ENCODE measurements around the gene KIRREL2. TPM values are rescaled to one million over a fixed set of nuclear protein-coding genes. Genes with fewer than 3 reads are reported as not detected.
"Not testable (repeated sequence)": the region's sequence is repeated elsewhere in the genome, so short reads cannot be mapped to it uniquely, and the experiment has no call there.

The KIRREL2 gene
- total and polyA plus RNA-seq, 11 donors = 0.77 TPM; not detected in 10

DNA sequence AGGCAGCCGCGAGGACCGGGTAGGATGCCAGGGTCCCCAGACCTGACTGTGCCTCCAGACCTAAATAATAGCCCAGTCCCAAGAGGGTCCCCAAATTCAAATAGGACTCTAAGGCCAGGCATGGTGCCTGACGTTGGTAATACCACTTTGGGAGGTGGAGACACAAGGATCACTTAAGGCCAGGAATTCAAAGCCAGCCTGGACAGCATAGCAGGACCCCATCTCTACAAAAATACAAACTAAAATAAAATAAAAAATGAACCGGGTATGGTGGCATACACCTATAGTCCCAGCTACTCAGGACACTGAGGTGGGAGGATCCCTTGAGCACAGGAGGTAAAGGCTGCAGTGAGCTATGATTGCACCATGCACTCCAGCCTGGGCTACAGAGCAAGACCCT is 6.3 kb downstream of the KIRREL2 start:
- ATAC-seq = no peak
- Histone ChIP-seq H3K9me3 (no peaks in the 10 kb centered on the region), H3K27me3 (peaks cover 19 to 72% (median 46%) of the 10 kb centered on the region in 9 donors), H3K4me3 (no peak overlapping the region), H3K27ac (no peak overlapping the region), H3K4me1 (peaks cover 0 to 7% (median under 1%) of the 10 kb centered on the region in 12 donors), H3K36me3 (no peaks in the 10 kb centered on the region)
- TF ChIP-seq, protein P1, sequence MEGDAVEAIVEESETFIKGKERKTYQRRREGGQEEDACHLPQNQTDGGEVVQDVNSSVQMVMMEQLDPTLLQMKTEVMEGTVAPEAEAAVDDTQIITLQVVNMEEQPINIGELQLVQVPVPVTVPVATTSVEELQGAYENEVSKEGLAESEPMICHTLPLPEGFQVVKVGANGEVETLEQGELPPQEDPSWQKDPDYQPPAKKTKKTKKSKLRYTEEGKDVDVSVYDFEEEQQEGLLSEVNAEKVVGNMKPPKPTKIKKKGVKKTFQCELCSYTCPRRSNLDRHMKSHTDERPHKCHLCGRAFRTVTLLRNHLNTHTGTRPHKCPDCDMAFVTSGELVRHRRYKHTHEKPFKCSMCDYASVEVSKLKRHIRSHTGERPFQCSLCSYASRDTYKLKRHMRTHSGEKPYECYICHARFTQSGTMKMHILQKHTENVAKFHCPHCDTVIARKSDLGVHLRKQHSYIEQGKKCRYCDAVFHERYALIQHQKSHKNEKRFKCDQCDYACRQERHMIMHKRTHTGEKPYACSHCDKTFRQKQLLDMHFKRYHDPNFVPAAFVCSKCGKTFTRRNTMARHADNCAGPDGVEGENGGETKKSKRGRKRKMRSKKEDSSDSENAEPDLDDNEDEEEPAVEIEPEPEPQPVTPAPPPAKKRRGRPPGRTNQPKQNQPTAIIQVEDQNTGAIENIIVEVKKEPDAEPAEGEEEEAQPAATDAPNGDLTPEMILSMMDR (IDR thresholded peaks at IDR 0.05) = no peak
- TF ChIP-seq POLR2A (IDR thresholded peaks at IDR 0.05) = no peak
- DNase-seq = no peak
- WGBS, 4 donors = 87 to 90% (median 89%) methylated on average over 5 of the region's 5 CpGs
- intact Hi-C loops (cut with DNase I) = no loop called here

DNA sequence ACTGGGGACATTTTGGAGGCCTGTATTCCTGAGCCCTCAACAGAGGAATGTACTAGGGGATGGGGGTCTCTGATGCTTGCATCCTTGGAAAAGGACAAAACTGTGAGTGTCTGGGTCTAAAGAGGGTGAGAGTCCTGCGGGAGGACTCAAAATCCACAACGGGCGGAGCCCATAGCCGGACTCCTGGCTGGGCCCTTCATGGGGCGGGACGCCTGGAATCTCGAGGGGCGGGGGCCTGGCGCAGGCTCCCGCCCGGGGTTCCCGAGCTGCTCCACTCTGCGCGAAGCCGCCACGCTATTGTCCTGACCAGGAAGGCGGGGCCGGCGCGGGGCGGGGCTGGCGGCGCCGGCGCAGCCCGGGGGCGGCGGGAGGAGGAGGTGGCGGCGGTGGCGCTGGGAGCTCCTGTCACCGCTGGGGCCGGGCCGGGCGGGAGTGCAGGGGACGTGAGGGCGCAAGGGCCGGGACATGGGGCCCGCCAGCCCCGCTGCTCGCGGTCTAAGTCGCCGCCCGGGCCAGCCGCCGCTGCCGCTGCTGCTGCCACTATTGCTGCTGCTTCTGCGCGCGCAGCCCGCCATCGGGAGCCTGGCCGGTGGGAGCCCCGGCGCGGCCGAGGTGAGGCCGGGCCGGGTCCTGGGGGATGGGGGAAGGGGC is 11.6 kb downstream of the KIRREL2 start, which contains the start of gene APLP1:
APLP1 (plus strand) TSS at position 403 of the 651 bp plus-strand sequence; CDS start at position 466, 63 bp downstream.
- Histone ChIP-seq H3K27ac (peak within 1 kb of the TSS in 1 of 12 donors; percentile 34), H3K4me3 (peak within 1 kb of the TSS; percentile 34 to 67 (median 56)), H3K27me3 (peaks cover 0 to 29% (median 8%) of the 10 kb centered on the region in 9 donors), H3K9me3 (no peaks in the 10 kb centered on the region), H3K36me3 (no peaks in the 10 kb centered on the region), H3K4me1 (peaks cover 0 to 26% (median 18%) of the 10 kb centered on the region in 12 donors)
- peak; percentile 74 to 87 (median 81) for DNase-seq
- 0 to 1% (median 0%) methylated on average over 1 to 60 of the region's 60 CpGs for WGBS, 4 donors
- ATAC-seq = peak; percentile 55 to 94 (median 92)
- TF ChIP-seq, protein P1 (IDR thresholded peaks at IDR 0.05) = no peak
- TF ChIP-seq POLR2A (IDR thresholded peaks at IDR 0.05) = no peak
- intact Hi-C loops (cut with DNase I) = no loop called here

DNA sequence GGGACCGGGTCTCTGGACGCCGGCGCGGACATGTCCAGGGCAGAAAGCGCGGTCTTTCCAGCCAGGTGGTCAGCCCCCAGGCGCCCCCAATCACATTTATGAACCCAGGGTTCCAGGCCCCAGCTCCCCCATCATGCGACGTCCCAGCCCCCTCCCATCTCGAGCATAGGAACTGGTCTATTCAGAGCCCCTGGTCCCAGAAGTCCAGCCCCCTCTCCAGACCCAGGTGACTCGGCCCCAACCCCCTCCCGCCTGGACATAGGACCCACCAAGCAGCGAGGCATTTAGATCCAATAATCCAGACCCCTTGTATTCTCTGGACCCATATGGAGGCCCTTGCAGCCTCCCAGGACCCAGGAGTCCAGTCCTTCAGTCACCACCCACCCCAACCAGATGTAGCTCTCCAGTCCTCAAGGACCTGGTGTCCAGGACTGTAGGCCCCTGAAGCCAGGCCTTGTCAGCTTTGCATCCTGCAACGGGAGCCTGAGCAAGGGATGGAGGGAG is 12.2 kb downstream of the KIRREL2 start:
- Histone ChIP-seq H3K27ac (peak overlapping the region in 1 of 12 donors; percentile 34), H3K9me3 (no peaks in the 10 kb centered on the region), H3K36me3 (no peaks in the 10 kb centered on the region), H3K4me1 (peaks cover 0 to 26% (median 18%) of the 10 kb centered on the region in 12 donors), H3K4me3 (peak overlapping the region; percentile 34 to 67 (median 56)), H3K27me3 (peaks cover 0 to 25% (median 8%) of the 10 kb centered on the region in 9 donors)
- WGBS, 4 donors = 2% methylated on average over 11 to 15 of the region's 15 CpGs; no CpG with 5 or more reads in 1 of the 4 donors
- no peak for TF ChIP-seq POLR2A (IDR thresholded peaks at IDR 0.05)
- DNase-seq (no peak), ATAC-seq (no peak)
- intact Hi-C loops (cut with DNase I) = no loop called here

DNA sequence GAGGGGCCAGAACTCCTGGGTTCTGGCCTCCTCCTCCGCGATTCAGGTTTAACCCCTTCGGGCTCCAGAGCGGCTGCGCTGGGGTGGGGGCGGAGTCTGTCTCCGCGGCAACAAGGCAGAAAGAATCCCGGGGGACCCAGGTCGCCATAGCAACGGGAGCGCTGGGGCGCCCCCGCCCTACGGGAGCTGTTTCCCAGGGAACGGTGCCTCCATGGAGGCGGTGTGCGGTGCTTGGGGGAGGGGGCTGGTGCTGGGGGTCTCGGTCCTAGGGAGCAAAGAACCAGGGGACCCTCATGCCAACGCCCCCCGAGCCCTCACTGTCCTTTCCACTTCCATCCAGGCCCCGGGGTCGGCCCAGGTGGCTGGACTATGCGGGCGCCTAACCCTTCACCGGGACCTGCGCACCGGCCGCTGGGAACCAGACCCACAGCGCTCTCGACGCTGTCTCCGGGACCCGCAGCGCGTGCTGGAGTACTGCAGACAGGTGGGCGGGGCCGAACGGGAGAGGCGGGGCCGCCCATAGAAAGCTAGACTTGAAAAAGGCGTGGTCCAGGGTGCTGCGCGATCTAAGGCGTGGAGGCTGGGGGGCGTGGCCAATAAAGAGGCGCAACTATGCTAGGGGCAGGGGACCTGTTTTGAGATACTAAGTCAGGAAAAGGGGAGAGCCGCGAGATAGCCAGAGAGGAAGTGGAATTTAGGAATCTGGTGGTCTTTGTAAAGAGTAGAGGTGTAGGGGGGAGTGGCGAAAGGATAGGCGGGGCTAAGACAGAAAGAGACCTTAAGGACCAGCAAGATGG is 12.8 kb downstream of the KIRREL2 start:
- Histone ChIP-seq H3K36me3 (no peaks in the 10 kb centered on the region), H3K9me3 (no peaks in the 10 kb centered on the region), H3K27me3 (peaks cover 0 to 22% (median 8%) of the 10 kb centered on the region in 9 donors), H3K27ac (no peak overlapping the region), H3K4me3 (peak overlapping the region in 11 of 12 donors; percentile 13 to 67 (median 55)), H3K4me1 (peaks cover 0 to 26% (median 18%) of the 10 kb centered on the region in 12 donors)
- TF ChIP-seq POLR2A (IDR thresholded peaks at IDR 0.05) = no peak
- TF ChIP-seq, protein P1 (IDR thresholded peaks at IDR 0.05) = no peak
- ATAC-seq (peak in 3 of 4 donors; percentile 57 to 78 (median 70)), DNase-seq (peak; percentile 52 to 78 (median 66))
- intact Hi-C loops (cut with DNase I) = loop anchor here in 1 of 10 donors (10.0 kb wide), 1 partner anchor 85 kb away; no protein-coding TSS in a partner anchor
- WGBS, 4 donors = 0 to 2% (median 2%) methylated on average over 37 to 51 of the region's 51 CpGs

DNA sequence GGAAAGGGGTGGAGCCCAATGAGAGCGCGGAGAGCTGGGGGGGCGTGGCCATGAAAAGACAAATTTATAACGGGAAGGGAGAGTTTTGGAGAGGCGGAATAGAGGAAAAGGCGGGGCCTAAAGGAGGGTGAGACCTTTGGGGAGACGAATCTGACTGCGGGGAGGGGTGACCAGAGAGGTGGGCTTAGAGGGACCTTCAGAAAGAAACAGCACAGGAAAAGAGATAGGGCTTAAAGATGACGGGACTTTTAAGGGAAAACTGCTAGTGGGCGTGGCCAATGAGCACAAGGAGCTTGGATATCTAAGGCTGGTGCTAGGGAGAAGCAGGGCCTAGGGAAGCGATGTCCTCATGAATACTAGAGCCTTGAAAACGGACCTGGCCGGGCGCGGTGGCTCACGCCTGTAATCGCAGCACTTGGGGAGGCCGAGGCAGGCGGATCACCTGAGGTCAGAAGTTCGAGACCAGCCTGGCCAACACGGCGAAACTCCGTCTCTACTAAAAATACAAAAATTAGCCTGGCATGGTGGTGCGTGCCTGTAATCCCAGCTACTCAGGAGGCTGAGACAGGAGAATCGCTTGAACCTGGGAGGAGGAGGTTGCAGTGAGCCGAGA is 13.5 kb downstream of the KIRREL2 start:
- not testable (repeated sequence) for H3K36me3 ChIP-seq, H3K9me3 ChIP-seq, ATAC-seq, DNase-seq, H3K27ac ChIP-seq
- Histone ChIP-seq H3K4me3 (peak overlapping the region in 4 of 12 donors; percentile 48 to 60 (median 56)), H3K4me1 (peaks cover 0 to 26% (median 18%) of the 10 kb centered on the region in 12 donors), H3K27me3 (peaks cover 0 to 22% (median 4%) of the 10 kb centered on the region in 9 donors)
- WGBS, 4 donors = 32 to 45% (median 39%) methylated on average over 26 of the region's 26 CpGs
- intact Hi-C loops (cut with DNase I) = loop anchor here in 1 of 10 donors (10.0 kb wide), 1 partner anchor 85 kb away; no protein-coding TSS in a partner anchor
